DMS 273 treated with DMSO at 0.1 percent for 48 hours (cell line): ENCODE results near the gene NFATC2.

Experiments
- DNase-seq: peaks from one replicate; lab custom pipeline; 2025; lab: John Stamatoyannopoulos, UW

NFATC2 gene

GRCh38 chr20:51374961-51375360, 167.6 kb downstream of the NFATC2 start:
- no peak for DNase-seq

GRCh38 chr20:51374456-51374830, 168.1 kb downstream of the NFATC2 start:
- no peak for DNase-seq

- DNase-seq = no peak
Measured at GRCh38 chr20:51373713-51374455, 168.6 kb downstream of the NFATC2 start.

GRCh38 chr20:51372966-51373365, 169.6 kb downstream of the NFATC2 start:
- DNase-seq = no peak

GRCh38 chr20:51372176-51372803, 170.2 kb downstream of the NFATC2 start:
- no peak for DNase-seq

- DNase-seq = no peak
Measured at GRCh38 chr20:51371720-51372119, 170.8 kb downstream of the NFATC2 start.

- DNase-seq = no peak
Measured at GRCh38 chr20:51369503-51369902, 173.0 kb downstream of the NFATC2 start.

- no peak for DNase-seq
Measured at GRCh38 chr20:51368461-51369211, 173.9 kb downstream of the NFATC2 start.

GRCh38 chr20:51366155-51366886, 176.2 kb downstream of the NFATC2 start:
- no peak for DNase-seq

GRCh38 chr20:51365670-51366069, 176.8 kb downstream of the NFATC2 start:
- no peak for DNase-seq

- no peak for DNase-seq
Measured at GRCh38 chr20:51363813-51364212, 178.7 kb downstream of the NFATC2 start.

- no peak for DNase-seq
Measured at GRCh38 chr20:51363378-51363777, 179.1 kb downstream of the NFATC2 start.

GRCh38 chr20:51362254-51362653, 180.3 kb downstream of the NFATC2 start:
- no peak for DNase-seq

- no peak for DNase-seq
Measured at GRCh38 chr20:51361258-51361657, 181.3 kb downstream of the NFATC2 start.

- no peak for DNase-seq
Measured at GRCh38 chr20:51360451-51361201, 181.9 kb downstream of the NFATC2 start.

- no peak for DNase-seq
Measured at GRCh38 chr20:51359947-51360346, 182.6 kb downstream of the NFATC2 start.

- no peak for DNase-seq
Measured at GRCh38 chr20:51359401-51359800, 183.1 kb downstream of the NFATC2 start.

GRCh38 chr20:51358032-51358724, 184.3 kb downstream of the NFATC2 start:
- DNase-seq = no peak

GRCh38 chr20:51357543-51357942, 185.0 kb downstream of the NFATC2 start:
- DNase-seq = no peak

- DNase-seq = no peak
Measured at GRCh38 chr20:51356871-51357270, 185.6 kb downstream of the NFATC2 start.

GRCh38 chr20:51354769-51355319, 187.7 kb downstream of the NFATC2 start:
- DNase-seq = no peak
